Activated CD4-positive, alpha-beta T cell treated with anti-CD3 and anti-CD28 coated beads for 24 hours (primary cell): ENCODE data around the gene FUZ.

ENCODE experiments used
- DNase-seq, 2 donors: peaks; one replicate each; pipeline ENCODE4 v3.0.0-alpha.2; 2020; ENCODE audit warnings: low read depth in 2 of 2

Gene FUZ

DNA sequence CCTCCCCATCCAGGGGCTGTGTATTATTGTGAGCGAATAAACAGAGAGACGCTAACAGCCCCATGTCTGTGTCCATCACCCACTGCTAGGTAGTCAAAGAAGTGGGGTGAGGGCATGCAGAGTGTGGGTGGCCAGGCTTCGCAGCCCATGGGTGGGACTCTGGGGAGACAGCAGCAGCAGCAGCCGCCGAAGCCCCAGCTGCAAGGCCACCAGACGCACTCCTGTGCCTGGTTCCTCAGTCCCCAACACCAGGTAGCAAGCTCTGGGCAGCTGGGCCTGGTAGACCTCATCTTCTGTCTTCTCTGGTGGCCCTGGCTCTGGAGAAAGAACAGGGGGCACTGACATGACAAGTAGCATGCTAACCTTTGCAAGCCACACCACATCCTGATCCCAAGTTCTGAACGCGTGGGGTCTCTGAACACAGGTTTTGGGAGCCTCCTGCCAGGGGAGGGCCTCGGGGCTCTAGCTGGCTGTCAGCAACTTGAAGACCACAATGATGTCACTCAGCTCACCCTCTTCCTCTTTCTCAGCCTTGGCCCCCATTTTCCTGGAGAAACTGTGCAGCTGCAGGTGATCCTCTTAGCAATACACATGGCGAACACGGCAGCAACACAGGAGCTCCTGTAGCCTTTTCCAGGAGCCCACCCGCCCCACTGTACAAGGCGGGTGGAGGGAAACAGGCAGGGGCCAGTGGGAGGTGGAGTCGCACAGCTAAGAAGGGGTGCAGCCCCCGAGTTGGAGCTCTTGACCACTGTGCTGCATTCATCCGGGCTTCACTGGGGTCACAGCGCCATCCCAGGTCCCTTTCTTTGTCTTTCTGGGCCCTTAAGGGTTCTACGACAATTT is 5.8 kb downstream of the FUZ start:
- no peak for DNase-seq

DNA sequence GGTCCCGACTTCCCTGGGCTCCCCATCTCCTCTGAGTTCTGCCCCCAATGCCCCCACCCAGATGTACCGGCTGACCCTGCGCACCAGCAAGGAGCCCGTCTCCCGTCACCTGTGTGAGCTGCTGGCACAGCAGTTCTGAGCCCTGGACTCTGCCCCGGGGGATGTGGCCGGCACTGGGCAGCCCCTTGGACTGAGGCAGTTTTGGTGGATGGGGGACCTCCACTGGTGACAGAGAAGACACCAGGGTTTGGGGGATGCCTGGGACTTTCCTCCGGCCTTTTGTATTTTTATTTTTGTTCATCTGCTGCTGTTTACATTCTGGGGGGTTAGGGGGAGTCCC is 6.5 kb downstream of the FUZ start:
- DNase-seq = no peak

DNA sequence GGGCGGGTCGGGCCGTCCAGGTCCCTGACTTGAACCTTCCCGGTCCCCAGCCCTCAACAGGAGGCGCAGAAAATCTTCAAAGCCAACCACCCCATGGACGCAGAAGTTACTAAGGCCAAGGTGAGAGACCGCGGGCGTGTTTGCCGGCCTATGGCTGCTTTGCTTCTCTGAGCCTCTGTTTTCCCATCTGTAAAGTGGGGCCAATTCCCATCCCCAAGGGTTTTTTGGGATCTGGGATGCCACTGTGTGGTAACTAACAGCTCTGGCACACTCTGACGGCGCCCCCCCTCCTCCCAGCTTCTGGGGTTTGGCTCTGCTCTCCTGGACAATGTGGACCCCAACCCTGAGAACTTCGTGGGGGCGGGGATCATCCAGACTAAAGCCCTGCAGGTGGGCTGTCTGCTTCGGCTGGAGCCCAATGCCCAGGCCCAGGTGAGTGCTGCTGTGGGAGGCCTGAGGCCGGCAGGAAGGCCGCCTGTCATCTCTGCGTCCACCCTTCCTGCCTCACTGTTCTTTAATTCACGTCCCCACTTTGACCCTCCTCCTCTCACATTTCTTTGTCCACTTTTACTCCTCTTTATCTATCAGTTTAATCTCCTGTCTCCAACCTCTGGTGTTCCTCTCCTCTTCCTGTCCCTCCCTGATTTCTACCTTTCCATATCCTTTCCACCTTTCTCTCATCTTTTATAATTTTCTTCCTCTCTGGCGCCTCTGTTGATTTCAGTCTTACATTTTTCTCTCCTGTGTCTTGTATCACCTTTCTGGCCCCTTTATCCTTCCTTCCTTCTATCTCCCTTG is 7.1 kb downstream of the FUZ start:
- DNase-seq = no peak

DNA sequence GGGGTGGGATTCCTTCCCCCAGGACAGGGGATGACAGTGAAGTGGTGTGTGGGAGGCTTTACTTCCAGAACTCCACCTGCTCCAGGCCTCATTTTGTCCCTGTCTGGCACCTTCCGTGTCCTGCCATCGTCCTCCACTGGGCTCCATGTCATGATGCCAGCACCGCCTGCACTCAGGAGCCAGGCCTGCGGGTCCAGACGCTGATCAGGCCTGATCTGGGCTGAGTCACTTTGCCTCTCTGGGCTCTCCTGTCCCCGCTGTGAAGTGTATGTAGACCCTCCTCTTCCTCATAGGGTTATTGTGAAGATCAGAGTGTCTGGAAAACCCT is 9.6 kb downstream of the FUZ start:
- DNase-seq = no peak

DNA sequence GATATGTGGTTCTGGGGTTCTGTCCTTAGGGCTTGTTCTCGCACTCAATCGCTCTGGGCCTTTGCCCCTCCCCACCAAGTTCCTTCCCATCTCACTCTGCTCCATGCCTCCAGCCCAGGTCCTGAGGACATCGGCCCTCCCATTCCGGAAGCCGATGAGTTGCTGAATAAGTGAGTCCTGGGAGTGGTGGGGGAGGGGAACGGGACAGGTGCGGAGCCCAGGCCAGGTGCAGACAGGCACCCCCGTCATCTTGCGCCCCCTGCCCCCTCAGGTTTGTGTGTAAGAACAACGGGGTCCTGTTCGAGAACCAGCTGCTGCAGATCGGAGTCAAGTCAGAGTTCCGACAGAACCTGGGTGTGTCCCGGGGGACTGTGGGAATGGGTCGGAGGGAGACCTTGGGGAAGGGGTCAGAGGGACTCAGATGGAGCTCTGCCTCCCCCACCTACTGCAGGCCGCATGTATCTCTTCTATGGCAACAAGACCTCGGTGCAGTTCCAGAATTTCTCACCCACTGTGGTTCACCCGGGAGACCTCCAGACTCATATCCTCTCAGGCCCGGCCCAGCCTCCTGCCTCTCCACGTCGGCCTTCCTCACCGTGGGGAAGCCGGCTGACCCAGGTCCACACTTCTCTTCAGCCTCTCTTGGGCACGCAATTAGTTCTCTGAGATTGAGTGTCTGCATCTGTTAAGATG is 10.1 kb downstream of the FUZ start:
- DNase-seq = no peak

DNA sequence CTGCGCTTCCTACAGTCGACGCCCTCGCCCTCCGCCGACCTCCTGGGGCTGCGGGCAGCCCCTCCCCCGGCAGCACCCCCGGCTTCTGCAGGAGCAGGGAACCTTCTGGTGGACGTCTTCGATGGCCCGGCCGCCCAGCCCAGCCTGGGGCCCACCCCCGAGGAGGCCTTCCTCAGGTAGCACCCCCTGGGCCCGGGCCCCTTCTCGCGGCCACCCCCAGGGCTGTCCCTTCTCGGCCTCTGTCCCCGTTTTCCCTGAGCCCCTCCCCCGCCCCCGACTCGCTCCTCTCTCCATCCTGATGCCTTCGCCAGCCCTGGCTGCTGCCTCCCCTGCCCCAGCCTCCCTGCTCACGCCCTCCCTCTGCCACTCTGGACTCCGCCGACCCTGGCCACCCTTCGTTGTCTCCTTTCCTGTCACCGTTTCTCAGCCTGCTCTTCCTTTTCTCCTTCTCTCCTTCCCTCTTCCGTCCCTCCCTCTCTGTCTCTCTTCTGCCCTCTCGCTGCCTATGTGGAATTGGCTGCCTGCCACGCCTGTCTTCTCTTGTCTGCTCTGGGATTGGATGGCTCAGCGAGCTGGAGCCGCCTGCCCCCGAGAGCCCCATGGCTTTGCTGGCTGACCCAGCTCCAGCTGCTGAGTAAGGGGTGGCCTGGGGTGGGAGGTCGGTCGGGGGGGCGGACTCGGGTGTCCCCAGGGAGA is 11.0 kb downstream of the FUZ start:
- no peak for DNase-seq

DNA sequence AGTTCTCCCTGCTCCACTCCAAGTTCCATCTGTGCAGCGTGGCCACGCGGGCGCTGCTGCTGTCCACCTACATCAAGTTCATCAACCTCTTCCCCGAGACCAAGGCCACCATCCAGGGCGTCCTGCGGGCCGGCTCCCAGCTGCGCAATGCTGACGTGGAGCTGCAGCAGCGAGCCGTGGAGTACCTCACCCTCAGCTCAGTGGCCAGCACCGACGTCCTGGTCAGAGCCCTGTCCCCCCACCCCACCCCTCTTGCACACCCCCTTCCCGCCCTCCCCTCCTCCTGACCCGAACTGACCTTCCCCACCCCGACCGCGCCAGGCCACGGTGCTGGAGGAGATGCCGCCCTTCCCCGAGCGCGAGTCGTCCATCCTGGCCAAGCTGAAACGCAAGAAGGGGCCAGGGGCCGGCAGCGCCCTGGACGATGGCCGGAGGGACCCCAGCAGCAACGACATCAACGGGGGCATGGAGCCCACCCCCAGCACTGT is 11.6 kb downstream of the FUZ start:
- DNase-seq = no peak

DNA sequence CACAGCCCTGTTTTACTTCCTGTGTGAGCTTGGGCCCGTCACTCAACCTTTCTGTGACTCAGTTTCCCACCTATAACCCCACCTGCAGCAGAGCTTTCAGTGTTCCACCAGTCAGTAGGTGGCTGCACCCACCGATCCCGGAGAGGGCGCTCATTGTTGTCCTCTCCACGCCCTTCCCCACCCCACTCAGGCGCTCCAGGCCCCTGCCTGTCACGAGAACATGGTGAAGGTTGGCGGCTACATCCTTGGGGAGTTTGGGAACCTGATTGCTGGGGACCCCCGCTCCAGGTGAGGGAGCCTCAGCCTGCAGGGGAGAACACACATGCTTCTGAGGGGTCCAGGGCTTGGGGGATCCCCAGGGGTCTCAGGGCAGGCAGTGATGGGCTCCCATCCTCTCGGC is 12.3 kb downstream of the FUZ start:
- no peak for DNase-seq

DNA sequence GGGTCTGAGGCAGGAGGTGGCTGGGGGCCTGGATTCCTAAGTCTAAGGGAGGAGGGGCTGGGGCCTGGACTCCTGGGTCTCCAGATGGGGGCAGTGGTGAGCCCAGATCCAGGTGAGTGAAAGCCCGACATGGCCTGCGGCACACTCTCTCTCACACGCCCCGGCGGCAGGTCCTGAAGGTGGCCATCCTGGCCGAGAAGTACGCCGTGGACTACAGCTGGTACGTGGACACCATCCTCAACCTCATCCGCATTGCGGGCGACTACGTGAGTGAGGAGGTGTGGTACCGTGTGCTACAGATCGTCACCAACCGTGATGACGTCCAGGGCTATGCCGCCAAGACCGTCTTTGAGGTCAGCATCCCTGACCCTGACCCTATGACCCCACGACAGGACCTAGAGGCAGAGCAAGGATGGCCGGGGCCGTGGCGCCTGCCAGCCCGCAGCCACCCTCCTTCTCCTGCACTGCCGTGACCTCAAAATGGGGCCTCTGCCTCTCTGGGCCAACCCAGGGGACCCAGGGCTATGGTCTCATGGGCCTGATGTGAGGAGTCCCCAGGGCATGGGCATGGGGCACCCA is 13.2 kb downstream of the FUZ start:
- no peak for DNase-seq

DNA sequence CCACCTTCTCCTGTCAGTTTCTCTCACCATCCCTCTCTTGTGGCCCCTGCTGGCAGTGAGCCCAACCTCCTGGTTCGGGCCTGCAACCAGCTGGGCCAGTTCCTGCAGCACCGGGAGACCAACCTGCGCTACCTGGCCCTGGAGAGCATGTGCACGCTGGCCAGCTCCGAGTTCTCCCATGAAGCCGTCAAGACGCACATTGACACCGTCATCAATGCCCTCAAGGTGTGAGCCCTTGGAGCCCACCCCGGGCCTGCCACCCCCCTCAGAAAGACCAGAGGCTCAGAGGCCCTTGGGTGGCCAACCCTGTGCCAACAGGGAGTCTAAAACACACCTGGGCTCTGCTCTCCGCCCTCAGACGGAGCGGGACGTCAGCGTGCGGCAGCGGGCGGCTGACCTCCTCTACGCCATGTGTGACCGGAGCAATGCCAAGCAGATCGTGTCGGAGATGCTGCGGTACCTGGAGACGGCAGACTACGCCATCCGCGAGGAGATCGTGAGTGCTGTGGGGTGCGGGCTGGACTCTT is 13.8 kb downstream of the FUZ start:
- no peak for DNase-seq

DNA sequence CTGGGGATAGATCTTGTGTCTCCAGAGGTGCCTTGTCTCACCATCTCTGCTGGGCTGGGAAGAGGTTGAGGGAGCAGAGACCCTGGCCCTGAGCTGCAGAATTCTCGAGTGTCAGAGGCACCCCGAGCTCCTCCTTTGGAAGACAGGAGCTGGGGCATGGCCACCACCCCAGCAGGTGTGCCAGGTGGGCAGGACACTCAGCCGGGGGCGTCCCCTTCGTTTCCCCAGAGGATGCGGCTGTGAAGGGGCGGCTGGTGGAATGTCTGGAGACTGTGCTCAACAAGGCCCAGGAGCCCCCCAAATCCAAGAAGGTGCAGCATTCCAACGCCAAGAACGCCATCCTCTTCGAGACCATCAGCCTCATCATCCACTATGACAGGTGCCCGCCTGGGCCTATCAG is 14.5 kb downstream of the FUZ start:
- DNase-seq = no peak

DNA sequence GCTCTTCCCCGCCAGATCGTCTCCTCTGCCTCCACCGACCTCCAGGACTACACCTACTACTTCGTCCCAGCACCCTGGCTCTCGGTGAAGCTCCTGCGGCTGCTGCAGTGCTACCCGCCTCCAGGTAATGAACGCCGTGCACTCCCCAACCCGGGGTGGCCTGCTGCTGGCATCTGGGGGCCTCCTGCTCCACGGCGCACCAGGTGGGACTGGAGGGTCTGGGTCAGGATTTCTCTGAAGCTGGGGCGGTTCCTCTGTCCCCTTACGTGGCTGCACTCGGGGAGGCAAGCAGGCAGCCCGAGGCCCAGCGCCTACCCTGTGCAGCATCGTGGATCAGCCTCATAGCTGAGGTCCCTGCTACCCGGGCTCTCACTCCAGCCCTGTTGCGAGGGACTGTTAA is 17.5 kb downstream of the FUZ start:
- DNase-seq = no peak

DNA sequence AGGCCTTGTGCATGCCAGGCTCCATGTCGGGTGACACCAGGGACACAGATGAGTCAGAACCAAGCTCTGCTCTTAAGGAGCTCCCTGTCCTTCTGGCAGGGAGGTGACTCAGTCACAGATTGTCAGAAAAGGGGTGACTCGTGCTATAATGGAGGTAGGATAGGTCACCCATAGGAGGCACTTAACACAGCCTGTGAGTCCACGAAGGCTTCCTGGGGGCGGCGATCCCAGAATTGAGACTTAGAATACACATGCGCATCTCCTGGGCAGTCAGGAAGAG is 19.6 kb downstream of the FUZ start:
- DNase-seq = no peak

DNA sequence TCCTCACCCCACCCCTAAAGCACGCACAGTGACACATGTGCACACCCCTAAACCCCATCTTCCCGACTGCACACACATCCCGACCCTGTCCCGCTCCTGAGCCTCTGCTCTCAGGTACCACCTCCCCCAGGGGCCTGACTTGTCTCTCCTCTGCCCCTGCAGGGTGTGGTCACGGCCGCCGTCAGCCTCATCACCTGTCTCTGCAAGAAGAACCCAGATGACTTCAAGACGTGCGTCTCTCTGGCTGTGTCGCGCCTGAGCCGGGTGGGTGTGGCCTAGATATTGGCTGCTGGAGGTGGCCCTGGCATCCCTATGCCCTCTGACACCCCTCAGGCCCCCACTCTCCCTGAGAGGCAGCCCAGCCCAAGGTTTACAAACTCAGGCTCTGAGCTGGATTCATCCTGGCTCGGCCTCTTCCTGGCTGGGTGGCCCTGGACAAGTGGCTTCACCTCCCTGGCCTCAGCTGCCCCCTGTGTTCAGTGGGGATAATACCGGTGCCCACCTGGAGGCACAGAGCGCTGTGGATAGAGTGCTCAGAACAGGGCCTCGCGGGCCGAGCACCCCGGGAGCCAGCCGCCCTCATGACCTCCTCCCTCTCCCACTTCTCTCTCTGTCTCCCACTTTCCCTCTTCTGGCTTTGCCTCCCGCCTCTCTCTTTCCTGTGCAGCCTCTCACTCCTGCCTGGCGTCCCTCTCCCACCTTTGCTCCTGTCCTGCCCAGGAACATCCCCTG is 20.1 kb downstream of the FUZ start:
- DNase-seq = no peak

DNA sequence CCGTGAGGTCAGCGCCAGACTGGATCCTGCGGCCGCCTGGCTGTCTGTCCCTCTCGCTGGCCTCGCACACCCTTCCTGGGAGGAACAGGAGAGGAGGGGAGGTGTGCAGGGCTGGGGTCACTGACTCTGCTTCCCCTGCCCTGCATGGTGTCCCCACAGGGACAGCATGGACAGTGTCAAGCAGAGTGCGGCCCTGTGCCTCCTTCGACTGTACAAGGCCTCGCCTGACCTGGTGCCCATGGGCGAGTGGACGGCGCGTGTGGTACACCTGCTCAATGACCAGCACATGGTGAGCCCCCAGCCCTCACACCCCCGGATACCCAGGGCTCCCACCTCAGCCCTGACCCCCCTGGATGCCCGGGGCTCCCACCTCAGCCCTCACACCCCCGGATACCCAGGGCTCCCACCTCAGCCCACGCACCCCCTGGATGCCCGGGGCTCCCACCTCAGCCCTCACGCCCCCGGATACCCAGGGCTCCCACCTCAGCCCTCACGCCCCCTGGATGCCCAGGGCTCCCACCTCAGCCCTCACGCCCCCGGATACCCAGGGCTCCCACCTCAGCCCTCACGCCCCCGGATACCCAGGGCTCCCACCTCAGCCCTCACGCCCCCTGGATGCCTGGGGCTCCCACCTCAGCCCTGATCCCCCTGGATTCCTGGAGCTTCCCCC is 21.2 kb downstream of the FUZ start:
- no peak for DNase-seq

DNA sequence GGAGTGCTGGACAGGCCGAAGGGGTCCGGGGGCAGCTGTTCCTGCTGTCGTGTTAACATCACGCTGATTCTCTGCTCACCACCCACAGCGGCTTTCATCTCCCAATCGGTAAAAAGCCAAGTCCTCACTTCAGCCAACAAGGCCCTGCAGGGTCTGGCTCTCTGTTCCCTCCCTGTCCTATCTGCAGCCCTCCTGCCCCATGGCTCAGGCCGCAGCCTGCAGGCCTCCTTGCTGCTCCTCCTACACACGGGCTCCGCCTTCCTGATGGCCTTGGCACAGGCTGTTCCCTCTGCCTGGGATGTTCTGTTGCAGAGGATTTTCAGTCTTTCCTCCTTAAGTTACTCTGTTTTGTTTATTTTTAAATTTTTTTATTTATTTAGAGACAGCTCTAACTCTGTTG is 22.2 kb downstream of the FUZ start:
- DNase-seq = no peak

DNA sequence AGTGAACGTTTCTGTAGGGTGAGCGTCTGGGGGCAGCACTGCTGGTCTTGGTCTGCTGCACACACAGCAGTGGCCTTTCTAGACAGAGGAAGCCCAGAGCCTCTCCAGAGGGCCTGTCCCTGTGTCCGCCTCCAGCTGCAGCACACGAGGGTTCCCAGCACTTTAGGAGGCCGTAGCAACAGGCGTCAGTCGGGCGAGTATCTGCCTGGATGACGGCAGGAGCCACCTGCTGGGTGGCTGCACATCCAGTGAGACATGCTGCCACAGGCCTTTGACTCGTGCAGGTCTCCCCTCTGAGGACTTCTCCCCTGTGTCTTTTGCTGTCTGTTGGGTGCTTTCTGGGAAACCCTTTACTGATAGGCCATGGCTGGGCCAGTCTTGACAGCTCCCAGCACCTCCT is 24.2 kb downstream of the FUZ start:
- DNase-seq = no peak

DNA sequence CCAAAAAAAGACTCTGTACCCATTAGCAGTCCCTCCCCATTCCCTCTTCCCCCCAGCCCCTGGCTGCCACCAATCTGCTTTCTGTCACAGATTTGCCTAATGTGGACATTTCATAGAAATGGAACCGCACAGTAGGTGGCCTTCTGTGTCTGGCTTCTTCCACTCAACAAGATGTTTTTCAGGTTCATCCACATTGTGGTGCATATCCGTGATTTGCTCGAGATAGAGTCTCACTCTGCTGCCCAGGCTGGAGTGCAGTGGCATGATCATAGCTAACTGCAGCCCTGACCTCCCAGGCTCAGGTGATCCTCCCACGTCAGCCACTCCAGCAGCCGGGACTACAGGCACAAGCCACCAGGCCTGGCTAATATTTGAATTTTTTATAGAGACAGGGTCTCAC is 25.3 kb downstream of the FUZ start:
- DNase-seq = no peak

DNA sequence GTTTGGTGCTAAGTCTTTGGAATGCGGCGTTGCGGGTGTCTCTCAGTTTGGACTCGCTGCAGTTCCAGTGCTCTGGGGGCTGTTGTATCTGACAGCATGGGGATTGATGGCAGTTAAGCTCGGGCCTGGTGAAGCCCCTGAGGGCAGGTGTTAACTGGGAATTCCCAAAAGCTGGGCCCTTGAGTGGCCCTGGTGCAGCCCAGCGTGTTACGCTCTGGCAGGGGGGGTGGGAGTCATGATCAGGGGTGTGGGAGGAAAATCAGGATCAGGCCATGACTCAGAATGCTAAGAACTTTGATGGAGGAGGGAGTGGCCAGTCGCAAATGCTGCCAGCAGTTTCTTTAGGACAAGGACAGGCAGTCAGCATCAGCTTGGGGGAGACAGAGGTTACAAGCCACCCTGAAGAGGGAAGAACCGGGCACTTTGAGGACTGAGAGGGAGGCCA is 26.7 kb downstream of the FUZ start:
- no peak for DNase-seq

DNA sequence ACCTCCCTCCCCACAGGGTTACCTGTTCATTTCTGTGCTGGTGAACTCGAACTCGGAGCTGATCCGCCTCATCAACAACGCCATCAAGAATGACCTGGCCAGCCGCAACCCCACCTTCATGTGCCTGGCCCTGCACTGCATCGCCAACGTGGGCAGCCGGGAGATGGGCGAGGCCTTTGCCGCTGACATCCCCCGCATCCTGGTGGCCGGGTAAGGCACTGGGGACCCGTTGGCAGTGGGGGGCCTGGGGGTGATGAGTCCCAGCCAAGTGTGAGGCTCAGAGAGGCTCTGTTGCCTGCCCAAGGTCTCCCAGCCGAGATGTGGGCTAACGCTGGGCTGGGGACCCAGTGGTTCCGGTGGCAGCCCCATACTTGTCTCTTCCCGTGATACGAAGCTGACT is 30.6 kb downstream of the FUZ start:
- DNase-seq = no peak

DNA sequence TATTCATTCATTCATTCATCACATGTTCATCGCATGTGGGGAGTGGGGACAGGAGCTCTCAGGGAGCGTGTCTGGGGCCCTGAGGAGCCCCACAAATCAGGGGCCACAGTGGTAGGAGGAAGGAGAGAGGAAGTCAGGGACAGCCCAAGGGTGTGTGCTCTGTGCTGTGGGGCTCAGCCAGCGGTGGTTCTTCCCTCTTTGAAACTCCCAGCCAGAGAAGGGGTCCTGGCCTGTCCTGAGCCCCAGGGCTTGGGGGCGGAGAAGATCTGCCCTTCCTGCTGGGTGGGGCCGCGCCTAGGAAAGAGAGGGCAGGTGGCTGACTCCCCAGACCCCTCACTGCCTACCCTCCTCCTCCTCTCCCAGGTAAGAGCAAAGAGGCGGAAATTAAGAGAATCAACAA is 31.7 kb downstream of the FUZ start:
- no peak for DNase-seq
